Effector memory CD4-positive, alpha-beta T cell (primary cell): ENCODE data around the gene TTC39A.

Experiments used
- DNase-seq, 3 donors: peaks; one replicate each; pipeline ENCODE4 v3.0.0-alpha.2; 2020
- H3K27ac ChIP-seq: 2 replicates; pipeline ENCODE4 v1.7.0; 2013; ENCODE audit warnings: mild to moderate bottlenecking, low read length, moderate library complexity; ENCODE audit not compliant: insufficient read depth, poor library complexity, severe bottlenecking
- H3K27me3 ChIP-seq: replicated peaks from 2 replicates; pipeline ENCODE4 v1.7.0; 2013; ENCODE audit warnings: mild to moderate bottlenecking, low read length; ENCODE audit not compliant: insufficient read depth, control insufficient read depth, poor library complexity, severe bottlenecking
- H3K36me3 ChIP-seq: 2 replicates; pipeline ENCODE4 v1.7.0; 2013; ENCODE audit warnings: mild to moderate bottlenecking, low read length, moderate library complexity; ENCODE audit not compliant: control insufficient read depth, insufficient read depth
- H3K4me1 ChIP-seq: 2 replicates; pipeline ENCODE4 v1.7.0; 2013; ENCODE audit warnings: low read length, mild to moderate bottlenecking; ENCODE audit not compliant: control insufficient read depth, insufficient read depth, poor library complexity, severe bottlenecking
- H3K4me3 ChIP-seq: 2 replicates; pipeline ENCODE4 v1.7.0; 2013; ENCODE audit warnings: low read length, low read depth, mild to moderate bottlenecking; ENCODE audit not compliant: insufficient read depth, poor library complexity, severe bottlenecking
- H3K9me3 ChIP-seq: 2 replicates; pipeline ENCODE4 v1.7.0; 2013; ENCODE audit warnings: mild to moderate bottlenecking, low read length, moderate library complexity; ENCODE audit not compliant: control insufficient read depth

TTC39A gene

GRCh38 chr1:51317798-51318197, 12.6 kb downstream of the TTC39A start:
- Histone ChIP-seq H3K4me1 (no peaks in the 10 kb centered on the region), H3K36me3 (no peaks in the 10 kb centered on the region), H3K9me3 (no peaks in the 10 kb centered on the region), H3K27me3 (no peaks in the 10 kb centered on the region), H3K4me3 (no peak overlapping the region), H3K27ac (no peak overlapping the region)
- DNase-seq, result no peak

- Histone ChIP-seq H3K9me3 (no peaks in the 10 kb centered on the region), H3K4me1 (no peaks in the 10 kb centered on the region), H3K4me3 (no peak overlapping the region), H3K36me3 (no peaks in the 10 kb centered on the region), H3K27me3 (no peaks in the 10 kb centered on the region), H3K27ac (no peak overlapping the region)
- DNase-seq, result no peak
Observed at GRCh38 chr1:51316846-51317120, 13.6 kb downstream of the TTC39A start.

- H3K4me1 ChIP-seq, result no peaks in the 10 kb centered on the region
- no peak overlapping the region for H3K27ac ChIP-seq
- H3K27me3 ChIP-seq, result no peaks in the 10 kb centered on the region
- no peak for DNase-seq
- no peaks in the 10 kb centered on the region for H3K36me3 ChIP-seq
- H3K4me3 ChIP-seq, result no peak overlapping the region
- H3K9me3 ChIP-seq, result no peaks in the 10 kb centered on the region
Observed at GRCh38 chr1:51316113-51316845, 14.1 kb downstream of the TTC39A start.

- Histone ChIP-seq H3K27ac (no peak overlapping the region), H3K36me3 (no peaks in the 10 kb centered on the region), H3K27me3 (no peaks in the 10 kb centered on the region), H3K9me3 (no peaks in the 10 kb centered on the region), H3K4me1 (no peaks in the 10 kb centered on the region), H3K4me3 (no peak overlapping the region)
- DNase-seq, result no peak
Observed at GRCh38 chr1:51314974-51315373, 15.4 kb downstream of the TTC39A start.

GRCh38 chr1:51313961-51314777, 16.2 kb downstream of the TTC39A start:
- no peaks in the 10 kb centered on the region for H3K36me3 ChIP-seq
- no peak overlapping the region for H3K27ac ChIP-seq
- H3K27me3 ChIP-seq, result no peaks in the 10 kb centered on the region
- DNase-seq, result no peak
- no peaks in the 10 kb centered on the region for H3K9me3 ChIP-seq
- H3K4me1 ChIP-seq, result no peaks in the 10 kb centered on the region
- H3K4me3 ChIP-seq, result no peak overlapping the region

- Histone ChIP-seq H3K27me3 (no peaks in the 10 kb centered on the region), H3K36me3 (no peaks in the 10 kb centered on the region), H3K4me1 (no peaks in the 10 kb centered on the region), H3K4me3 (no peak overlapping the region), H3K9me3 (no peaks in the 10 kb centered on the region), H3K27ac (no peak overlapping the region)
- DNase-seq, result no peak
Observed at GRCh38 chr1:51313268-51313852, 17.0 kb downstream of the TTC39A start.

GRCh38 chr1:51312718-51313117, 17.6 kb downstream of the TTC39A start:
- no peaks in the 10 kb centered on the region for H3K4me1 ChIP-seq
- H3K27ac ChIP-seq, result no peak overlapping the region
- no peak for DNase-seq
- H3K27me3 ChIP-seq, result no peaks in the 10 kb centered on the region
- H3K36me3 ChIP-seq, result no peaks in the 10 kb centered on the region
- H3K9me3 ChIP-seq, result no peaks in the 10 kb centered on the region
- H3K4me3 ChIP-seq, result no peak overlapping the region

- no peak overlapping the region for H3K4me3 ChIP-seq
- no peaks in the 10 kb centered on the region for H3K4me1 ChIP-seq
- H3K27ac ChIP-seq, result no peak overlapping the region
- DNase-seq, result no peak
- no peaks in the 10 kb centered on the region for H3K27me3 ChIP-seq
- no peaks in the 10 kb centered on the region for H3K36me3 ChIP-seq
- H3K9me3 ChIP-seq, result no peaks in the 10 kb centered on the region
Observed at GRCh38 chr1:51311826-51312225, 18.5 kb downstream of the TTC39A start.

- Histone ChIP-seq H3K4me1 (no peaks in the 10 kb centered on the region), H3K9me3 (no peaks in the 10 kb centered on the region), H3K27me3 (no peaks in the 10 kb centered on the region), H3K36me3 (no peaks in the 10 kb centered on the region), H3K27ac (no peak overlapping the region), H3K4me3 (no peak overlapping the region)
- DNase-seq, result no peak
Observed at GRCh38 chr1:51310871-51311613, 19.3 kb downstream of the TTC39A start.

GRCh38 chr1:51309291-51309690, 21.1 kb downstream of the TTC39A start:
- Histone ChIP-seq H3K4me3 (no peak overlapping the region), H3K9me3 (no peaks in the 10 kb centered on the region), H3K36me3 (no peaks in the 10 kb centered on the region), H3K27ac (no peak overlapping the region), H3K4me1 (no peaks in the 10 kb centered on the region), H3K27me3 (no peaks in the 10 kb centered on the region)
- no peak for DNase-seq
